Measurements from ENCODE around the gene KDM4C. TPM values are rescaled to one million over a fixed set of nuclear protein-coding genes. Genes with fewer than 3 reads are reported as not detected.
"Not testable (repeated sequence)": the region's sequence is repeated elsewhere in the genome, so short reads cannot be mapped to it uniquely, and the experiment has no call there.

Gene KDM4C
- total RNA-seq, 1 donor from 2014 or later: 63.5 TPM

DNA sequence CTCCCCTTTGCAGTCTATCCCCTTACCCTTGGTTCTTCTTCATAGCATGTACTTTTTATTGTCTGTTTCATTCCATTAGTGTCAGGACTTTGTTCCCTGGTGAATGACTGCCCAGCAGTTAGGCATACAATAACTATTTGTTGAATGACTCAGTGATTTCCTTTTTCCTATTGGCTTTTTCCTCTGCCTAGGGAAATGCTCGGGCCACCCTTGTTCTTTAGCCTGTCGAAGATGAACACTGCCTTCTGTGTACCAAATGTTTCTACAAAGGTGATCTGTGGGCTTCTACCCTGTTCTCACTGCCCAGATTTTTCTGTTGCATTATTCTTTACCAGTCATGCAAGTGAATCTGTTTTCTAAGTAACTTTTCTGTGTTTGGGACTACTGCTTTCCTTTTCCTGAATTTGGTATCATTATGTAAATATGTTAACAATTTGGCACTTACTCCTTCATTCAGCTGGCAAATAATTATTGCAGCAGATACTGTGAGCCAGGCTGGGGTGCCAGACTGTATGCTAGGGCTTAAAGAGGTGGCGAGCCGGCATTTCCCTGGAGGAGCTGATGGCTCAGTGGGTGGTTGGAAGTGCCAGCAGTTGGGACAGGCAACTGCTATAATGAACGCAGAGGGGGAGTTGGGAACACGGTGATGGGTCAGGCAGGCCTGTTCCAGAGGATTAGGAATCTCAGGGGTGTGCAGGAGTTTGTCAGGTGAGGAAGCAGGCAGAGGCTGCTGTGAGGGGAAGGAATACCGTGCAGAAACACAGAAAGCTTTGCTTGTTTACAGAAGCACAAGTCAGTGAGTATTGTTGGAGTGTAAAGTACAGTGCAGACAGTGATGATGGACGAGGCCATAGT lies 30.6 kb downstream of the KDM4C start:
- DNase-seq: no peak
- peaks cover 18% of the 10 kb centered on the region for H3K4me1 Mint-ChIP-seq (ENCODE audit: low read depth, unreplicated experiment)
- no peak overlapping the region for H3K4me3 Mint-ChIP-seq (ENCODE audit: unreplicated experiment)
- H3K36me3 Mint-ChIP-seq (ENCODE audit: unreplicated experiment): no peaks in the 10 kb centered on the region
- peaks cover 4% of the 10 kb centered on the region for H3K9me3 Mint-ChIP-seq (ENCODE audit: unreplicated experiment)
- H3K27ac Mint-ChIP-seq (ENCODE audit: unreplicated experiment): peak overlapping the region; percentile 83
- TF ChIP-seq, protein P1, sequence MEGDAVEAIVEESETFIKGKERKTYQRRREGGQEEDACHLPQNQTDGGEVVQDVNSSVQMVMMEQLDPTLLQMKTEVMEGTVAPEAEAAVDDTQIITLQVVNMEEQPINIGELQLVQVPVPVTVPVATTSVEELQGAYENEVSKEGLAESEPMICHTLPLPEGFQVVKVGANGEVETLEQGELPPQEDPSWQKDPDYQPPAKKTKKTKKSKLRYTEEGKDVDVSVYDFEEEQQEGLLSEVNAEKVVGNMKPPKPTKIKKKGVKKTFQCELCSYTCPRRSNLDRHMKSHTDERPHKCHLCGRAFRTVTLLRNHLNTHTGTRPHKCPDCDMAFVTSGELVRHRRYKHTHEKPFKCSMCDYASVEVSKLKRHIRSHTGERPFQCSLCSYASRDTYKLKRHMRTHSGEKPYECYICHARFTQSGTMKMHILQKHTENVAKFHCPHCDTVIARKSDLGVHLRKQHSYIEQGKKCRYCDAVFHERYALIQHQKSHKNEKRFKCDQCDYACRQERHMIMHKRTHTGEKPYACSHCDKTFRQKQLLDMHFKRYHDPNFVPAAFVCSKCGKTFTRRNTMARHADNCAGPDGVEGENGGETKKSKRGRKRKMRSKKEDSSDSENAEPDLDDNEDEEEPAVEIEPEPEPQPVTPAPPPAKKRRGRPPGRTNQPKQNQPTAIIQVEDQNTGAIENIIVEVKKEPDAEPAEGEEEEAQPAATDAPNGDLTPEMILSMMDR (IDR thresholded peaks at IDR 0.05; ENCODE audit: partially characterized antibody, unreplicated experiment): no peak
- peaks cover 2% of the 10 kb centered on the region for H3K27me3 Mint-ChIP-seq (ENCODE audit: unreplicated experiment)

DNA sequence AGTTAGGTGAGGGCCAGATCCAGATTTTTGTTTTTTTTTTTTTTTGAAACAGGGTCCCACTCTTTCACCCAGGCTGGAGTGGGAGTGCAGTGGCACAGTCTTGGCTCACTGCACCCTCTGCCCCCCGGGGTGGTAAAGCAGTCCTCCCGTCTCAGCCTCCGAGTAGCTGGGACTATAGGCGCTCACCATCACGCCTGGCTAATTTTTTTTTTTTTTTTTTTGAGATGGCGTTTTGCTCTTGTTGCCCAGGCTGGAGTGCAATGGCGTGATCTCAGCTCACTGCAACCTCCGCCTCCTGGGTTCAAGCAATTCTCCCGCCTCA lies 31.2 kb downstream of the KDM4C start:
- not testable (repeated sequence) for H3K36me3 Mint-ChIP-seq (ENCODE audit: unreplicated experiment); DNase-seq; H3K4me3 Mint-ChIP-seq (ENCODE audit: unreplicated experiment); H3K27me3 Mint-ChIP-seq (ENCODE audit: unreplicated experiment); H3K9me3 Mint-ChIP-seq (ENCODE audit: unreplicated experiment); H3K27ac Mint-ChIP-seq (ENCODE audit: unreplicated experiment)
- peaks cover 13% of the 10 kb centered on the region for H3K4me1 Mint-ChIP-seq (ENCODE audit: low read depth, unreplicated experiment)

DNA sequence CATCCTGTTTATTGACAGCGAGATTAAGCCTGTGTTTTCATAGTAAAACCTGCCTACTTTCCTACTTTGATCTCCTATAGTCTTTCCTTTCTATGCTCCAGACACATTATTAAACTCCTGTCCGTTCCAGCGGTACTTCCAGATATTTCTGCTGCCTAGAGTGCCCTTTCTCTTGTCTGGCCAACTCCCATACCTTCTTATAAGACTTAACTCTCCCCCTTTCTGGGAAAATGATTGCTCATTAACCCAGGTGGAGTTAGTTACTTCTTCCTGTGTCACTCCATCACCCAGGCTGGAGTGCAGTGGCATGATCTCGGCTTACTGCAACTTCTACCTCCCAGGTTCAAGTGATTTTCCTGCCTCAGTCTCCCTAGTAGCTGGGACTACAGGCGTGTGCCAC lies 33.1 kb downstream of the KDM4C start:
- TF ChIP-seq, protein P1 (IDR thresholded peaks at IDR 0.05; ENCODE audit: partially characterized antibody, unreplicated experiment): no peak
- peaks cover 8% of the 10 kb centered on the region for H3K9me3 Mint-ChIP-seq (ENCODE audit: unreplicated experiment)
- H3K27ac Mint-ChIP-seq (ENCODE audit: unreplicated experiment): no peak overlapping the region
- H3K4me1 Mint-ChIP-seq (ENCODE audit: low read depth, unreplicated experiment): peaks cover 13% of the 10 kb centered on the region
- no peaks in the 10 kb centered on the region for H3K27me3 Mint-ChIP-seq (ENCODE audit: unreplicated experiment)
- no peak for DNase-seq
- peaks cover 9% of the 10 kb centered on the region for H3K36me3 Mint-ChIP-seq (ENCODE audit: unreplicated experiment)
- H3K4me3 Mint-ChIP-seq (ENCODE audit: unreplicated experiment): peak overlapping the region; percentile 32

DNA sequence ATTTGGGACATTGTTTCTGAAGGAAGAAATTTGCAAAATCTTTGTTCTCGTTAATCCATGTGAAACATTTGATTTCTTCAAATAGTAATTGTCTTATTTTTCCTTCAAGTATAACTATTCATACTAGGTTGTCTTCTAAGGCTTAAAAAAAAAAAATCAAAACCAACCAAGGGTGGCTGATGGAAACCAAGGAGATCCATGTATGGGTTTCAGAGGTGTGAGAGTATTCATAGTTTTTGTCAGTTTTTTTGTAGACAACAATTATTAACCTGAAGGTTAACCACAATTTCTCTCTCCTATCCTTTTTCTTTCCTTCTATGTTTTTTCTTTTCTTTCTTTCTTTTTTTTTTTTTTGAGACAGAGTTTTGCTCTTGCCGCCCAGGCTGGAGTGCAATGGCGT lies 35.4 kb downstream of the KDM4C start:
- DNase-seq: no peak
- Mint-ChIP-seq H3K4me1 (ENCODE audit: low read depth, unreplicated experiment) (peaks cover 11% of the 10 kb centered on the region), H3K4me3 (ENCODE audit: unreplicated experiment) (no peak overlapping the region), H3K9me3 (ENCODE audit: unreplicated experiment) (peaks cover 11% of the 10 kb centered on the region), H3K36me3 (ENCODE audit: unreplicated experiment) (peaks cover 9% of the 10 kb centered on the region), H3K27ac (ENCODE audit: unreplicated experiment) (no peak overlapping the region), H3K27me3 (ENCODE audit: unreplicated experiment) (peaks cover 2% of the 10 kb centered on the region)
- TF ChIP-seq, protein P1 (IDR thresholded peaks at IDR 0.05; ENCODE audit: partially characterized antibody, unreplicated experiment): no peak

DNA sequence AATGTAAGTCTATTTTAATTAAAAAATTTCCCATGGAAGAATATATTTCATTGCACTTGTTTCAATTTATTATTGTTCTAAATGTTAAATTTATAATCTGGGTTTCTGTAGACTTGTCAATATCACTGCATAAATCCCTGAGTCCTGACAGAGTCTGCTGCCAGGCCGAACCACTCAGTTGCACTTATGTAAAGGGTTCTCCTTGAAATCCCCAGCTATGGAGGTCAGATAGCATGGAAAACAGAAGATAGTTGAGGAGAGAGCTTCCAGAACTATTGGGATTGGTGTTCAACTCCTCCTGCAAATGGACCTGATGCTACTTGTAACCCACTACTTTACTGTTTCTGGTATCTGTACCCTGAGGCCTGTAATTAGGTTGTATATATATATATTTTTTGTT lies 37.2 kb downstream of the KDM4C start:
- TF ChIP-seq, protein P1 (IDR thresholded peaks at IDR 0.05; ENCODE audit: partially characterized antibody, unreplicated experiment): no peak
- no peak for DNase-seq
- Mint-ChIP-seq H3K27me3 (ENCODE audit: unreplicated experiment) (peaks cover 2% of the 10 kb centered on the region), H3K36me3 (ENCODE audit: unreplicated experiment) (peaks cover 9% of the 10 kb centered on the region), H3K27ac (ENCODE audit: unreplicated experiment) (no peak overlapping the region), H3K4me1 (ENCODE audit: low read depth, unreplicated experiment) (peaks cover 5% of the 10 kb centered on the region), H3K9me3 (ENCODE audit: unreplicated experiment) (peaks cover 6% of the 10 kb centered on the region), H3K4me3 (ENCODE audit: unreplicated experiment) (no peak overlapping the region)
